GM18505 (cell line): ENCODE results near the gene GSTA2.

ENCODE experiments used
- ATAC-seq: cut with Tn5 transposase; IDR thresholded peaks from one replicate; pipeline ENCODE4 v1.9.1; 2021; ENCODE audit not compliant: unreplicated experiment
- POLR2A ChIP-seq: IDR thresholded peaks from 4 replicates; pipeline ENCODE4 v1.6.1; 2011; ENCODE audit warnings: borderline replicate concordance; ENCODE audit not compliant: insufficient read depth, insufficient read length; ENCODE audit errors: extremely low read depth

The GSTA2 gene

DNA sequence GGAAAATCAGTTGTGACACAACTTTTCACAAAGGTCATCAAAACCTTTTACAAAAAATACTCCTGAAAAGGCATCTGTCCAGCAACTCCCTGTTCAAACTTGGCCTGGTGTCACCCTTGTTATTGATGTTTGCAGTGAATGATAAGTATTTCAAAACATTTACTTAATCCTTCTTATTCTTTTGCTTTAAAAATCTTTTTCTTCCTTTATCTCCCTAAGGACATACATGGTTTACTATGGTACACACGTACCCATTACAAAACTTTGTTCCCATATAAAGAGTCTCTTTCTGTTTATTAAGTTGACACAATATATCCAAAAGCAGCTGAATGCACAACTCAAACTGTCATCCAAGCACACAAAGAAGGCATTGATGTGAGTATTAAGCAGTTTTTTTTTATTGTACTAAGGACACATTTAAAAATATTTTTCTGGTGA, 17.5 kb downstream of the GSTA2 start:
- no peak for ATAC-seq
- TF ChIP-seq POLR2A: no peak

DNA sequence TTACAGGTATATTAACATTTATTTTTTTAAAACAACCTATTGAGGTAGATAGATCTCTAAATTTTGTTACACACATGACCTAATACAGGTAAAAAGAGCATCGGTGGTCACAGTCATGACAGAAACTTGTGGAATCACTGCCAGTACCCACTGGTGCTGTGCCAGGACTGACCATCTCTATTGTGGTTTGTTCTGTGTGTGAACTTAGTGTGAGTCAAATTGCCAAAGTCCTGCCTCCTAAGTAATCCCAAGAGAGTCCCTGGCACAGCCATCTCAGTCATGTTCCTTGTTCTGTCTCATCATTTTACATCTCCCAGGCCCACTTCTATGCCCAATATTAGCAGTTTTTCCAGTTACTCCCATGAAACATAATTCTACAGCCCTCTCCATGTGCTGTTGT, 21.4 kb downstream of the GSTA2 start:
- TF ChIP-seq POLR2A: no peak
- no peak for ATAC-seq

GRCh38 chr6:52739627-52740026, 23.6 kb downstream of the GSTA2 start:
- no peak for TF ChIP-seq POLR2A
- no peak for ATAC-seq

DNA sequence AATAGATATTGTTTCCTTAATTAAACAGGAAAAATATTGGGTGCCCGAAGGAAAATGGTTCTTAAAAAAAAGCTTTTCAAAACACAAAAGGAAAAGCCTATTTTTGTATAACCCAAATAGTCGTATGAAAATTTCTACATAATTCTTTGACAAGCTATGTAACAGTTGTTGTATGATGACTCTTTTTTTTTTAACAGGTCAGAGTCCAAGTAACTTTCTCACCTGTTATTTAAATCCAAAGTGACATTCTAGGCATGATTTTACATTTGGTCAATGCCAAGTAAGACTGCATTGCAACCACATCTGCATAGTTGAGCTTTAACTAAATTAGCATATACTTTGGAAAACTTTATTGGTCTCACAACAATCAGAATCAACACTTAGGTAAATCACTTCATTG, 24.1 kb downstream of the GSTA2 start:
- no peak for ATAC-seq
- TF ChIP-seq POLR2A: no peak

GRCh38 chr6:52736145-52736544, 27.1 kb downstream of the GSTA2 start:
- ATAC-seq: no peak
- TF ChIP-seq POLR2A: no peak

GRCh38 chr6:52735071-52735470, 28.2 kb downstream of the GSTA2 start:
- TF ChIP-seq POLR2A: no peak
- ATAC-seq: no peak

DNA sequence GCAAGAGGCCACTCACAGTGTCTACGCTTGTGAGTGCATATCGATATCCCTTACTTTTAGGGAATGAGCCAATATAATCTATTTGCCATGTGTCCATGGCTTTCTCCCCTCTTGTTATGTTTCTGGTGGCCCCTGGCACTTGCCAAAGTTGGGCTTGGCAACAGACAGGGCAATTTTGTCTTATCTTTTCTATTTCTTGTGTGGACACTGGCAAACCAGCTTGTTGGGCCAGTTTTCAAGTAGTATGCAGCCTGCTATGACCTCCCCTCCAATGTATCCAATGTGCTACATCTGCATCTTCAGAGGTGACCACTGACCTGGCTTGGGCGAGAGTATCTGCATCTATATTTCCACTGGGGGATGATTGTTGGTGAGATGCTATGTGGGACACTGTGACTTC, 29.2 kb downstream of the GSTA2 start:
- no peak for TF ChIP-seq POLR2A
- no peak for ATAC-seq

DNA sequence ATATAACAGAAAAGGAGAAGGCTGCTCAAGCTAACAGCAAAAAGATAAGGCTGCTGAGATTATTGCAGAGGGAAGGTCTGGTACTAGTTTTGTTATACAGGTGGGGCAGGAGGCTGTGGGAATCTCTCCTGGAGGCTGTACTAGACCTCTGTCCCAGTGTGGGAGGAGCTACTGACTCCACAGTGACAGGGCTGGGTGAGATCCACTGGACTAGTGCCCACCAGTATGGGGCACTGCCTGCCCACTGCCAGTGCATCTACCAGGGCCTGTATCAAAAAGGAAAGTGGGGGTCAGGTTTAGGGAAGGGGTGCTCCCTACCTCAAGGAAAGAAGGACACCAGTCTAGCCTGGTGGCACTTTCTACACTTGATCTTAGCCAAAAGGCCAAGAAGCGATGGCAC, 30.1 kb downstream of the GSTA2 start:
- TF ChIP-seq POLR2A: no peak
- no peak for ATAC-seq

DNA sequence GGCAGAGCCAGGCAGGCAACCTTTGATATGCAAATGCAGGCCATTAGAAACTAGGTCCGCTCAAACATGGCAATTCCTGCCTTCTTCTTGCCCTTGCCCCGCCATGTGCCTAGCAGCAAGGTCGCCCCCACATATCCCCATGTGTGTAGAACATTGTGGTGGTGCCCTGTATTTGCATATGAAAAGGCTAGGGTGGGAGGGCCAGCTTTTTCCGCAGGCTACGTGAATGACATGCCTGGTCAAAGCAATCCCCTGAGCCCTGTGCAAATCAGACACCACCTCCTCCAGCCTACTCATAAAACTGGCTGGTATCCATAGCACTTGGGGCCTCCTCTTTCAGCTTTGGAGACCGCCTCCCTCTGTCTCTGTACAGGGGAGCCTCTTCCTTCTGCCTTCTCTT, 31.6 kb downstream of the GSTA2 start:
- no peak for ATAC-seq
- no peak for TF ChIP-seq POLR2A

- no peak for ATAC-seq
- no peak for TF ChIP-seq POLR2A
These were observed 33.7 kb downstream of the GSTA2 start for GRCh38 chr6:52729576-52729975.

- ATAC-seq: no peak
- TF ChIP-seq POLR2A: no peak
These were observed 34.9 kb downstream of the GSTA2 start for GRCh38 chr6:52728394-52728793.

DNA sequence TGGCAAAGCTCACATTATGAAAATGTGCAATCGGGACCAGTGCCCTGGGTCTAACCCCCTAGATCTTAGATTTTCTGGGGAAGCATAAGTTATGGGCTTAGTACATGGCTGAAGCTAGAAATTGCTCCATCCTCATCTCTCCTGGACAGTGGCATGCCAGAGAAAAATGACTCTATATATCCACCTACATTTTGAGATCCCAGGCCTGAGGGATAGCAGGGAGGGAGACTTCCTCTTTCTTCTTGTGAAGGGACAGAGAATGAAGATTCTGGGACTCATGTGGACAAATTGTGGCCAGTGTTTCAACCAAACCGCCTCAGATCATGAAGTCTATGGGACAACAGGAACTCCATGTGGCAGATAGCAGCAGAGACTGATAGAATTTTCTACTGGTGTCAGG, 35.4 kb downstream of the GSTA2 start:
- no peak for ATAC-seq
- TF ChIP-seq POLR2A: no peak

DNA sequence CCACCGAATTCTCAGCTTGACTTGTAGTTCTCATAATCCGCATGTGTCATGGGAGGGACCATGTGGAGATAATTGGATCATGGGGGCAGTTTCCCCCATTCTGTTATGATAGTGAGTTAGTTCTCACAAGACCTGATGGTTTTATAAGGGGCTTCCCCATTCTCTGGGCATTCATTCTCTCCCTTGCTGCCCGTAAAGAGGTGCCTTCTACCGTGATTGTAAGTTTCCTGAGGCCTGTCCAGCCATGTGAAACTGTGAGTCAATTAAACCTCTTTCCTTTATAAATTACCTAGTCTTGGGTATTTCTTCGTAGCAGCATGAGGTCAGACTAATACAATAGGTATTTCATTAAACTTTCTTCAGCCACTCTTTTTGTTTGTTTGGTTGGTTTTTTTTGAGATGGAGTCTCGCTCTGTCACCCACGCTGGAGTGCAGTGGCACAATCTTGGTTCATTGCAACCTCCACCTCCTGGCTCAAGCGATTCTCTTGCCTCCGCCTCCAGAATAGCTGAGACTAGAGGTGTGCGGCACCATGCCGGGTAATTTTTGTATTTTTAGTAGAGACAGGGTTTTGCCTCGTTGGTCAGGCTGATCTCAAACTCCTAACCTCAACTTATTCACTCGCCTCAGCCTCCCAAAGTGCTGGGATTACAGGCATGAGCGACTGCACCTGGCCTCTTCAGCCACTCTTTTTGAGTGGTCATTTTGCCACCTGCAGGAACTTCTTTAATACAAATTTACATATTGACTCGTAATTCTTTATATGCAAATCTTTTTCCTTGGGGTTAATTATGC, 36.3 kb downstream of the GSTA2 start:
- no peak for ATAC-seq
- TF ChIP-seq POLR2A: no peak

- TF ChIP-seq POLR2A: no peak
These were observed 37.1 kb downstream of the GSTA2 start for GRCh38 chr6:52726193-52726542.

More at GRCh38 chr6:52726193-52726542, 37.1 kb downstream of the GSTA2 start:
- no peak for ATAC-seq
